SU-DHL-6 (cell line): ENCODE results near the gene IFNA10.
"Not testable (repeated sequence)": the region's sequence is repeated elsewhere in the genome, so short reads cannot be mapped to it uniquely, and the experiment has no call there.

Source experiments
- H2AFZ ChIP-seq: fragments of 200-600 bp; sonication (generic); 2 replicates; pipeline ENCODE4 v1.6.1; 2014; ENCODE audit warnings: low read depth, mild to moderate bottlenecking, moderate library complexity, mixed read lengths, antibody characterized with exemption, low read length; ENCODE audit not compliant: severe bottlenecking
- H3F3A ChIP-seq: fragments of 200-600 bp; shearing (Covaris generic); 2 replicates; pipeline ENCODE4 v1.6.0; 2016; ENCODE audit warnings: antibody characterized with exemption, mild to moderate bottlenecking; ENCODE audit not compliant: insufficient read depth
- H3K27ac ChIP-seq: fragments of 200-600 bp; sonication (generic); 2 replicates; pipeline ENCODE4 v1.5.1; 2016; ENCODE audit warnings: low read depth, mild to moderate bottlenecking, low read length, moderate library complexity, mixed read lengths
- H3K27me3 ChIP-seq: fragments of 200-600 bp; sonication (generic), shearing (Covaris generic); 2 replicates; pipeline ENCODE4 v1.6.0; 2014; ENCODE audit warnings: mild to moderate bottlenecking, low read length
- H3K36me3 ChIP-seq: fragments of 200-600 bp; sonication (generic); 2 replicates; pipeline ENCODE4 v1.6.1; 2014; ENCODE audit warnings: mild to moderate bottlenecking, low read length, mixed read lengths
- H3K4me2 ChIP-seq: fragments of 300-600, 200-600 bp; shearing (Covaris generic), sonication (generic); 2 replicates; pipeline ENCODE4 v1.6.0; 2014; ENCODE audit warnings: low read length, low read depth, mild to moderate bottlenecking; ENCODE audit not compliant: poor library complexity, severe bottlenecking
- H3K4me3 ChIP-seq: fragments of 200-600 bp; sonication (generic); 2 replicates; pipeline ENCODE4 v1.5.1; 2014; ENCODE audit warnings: antibody characterized with exemption, low read length, mild to moderate bottlenecking, mixed read lengths; ENCODE audit not compliant: insufficient read depth, poor library complexity, severe bottlenecking
- H3K79me2 ChIP-seq: fragments of 200-600 bp; sonication (generic); 2 replicates; pipeline ENCODE4 v1.6.1; 2014; ENCODE audit warnings: mild to moderate bottlenecking, low read length, moderate library complexity; ENCODE audit not compliant: insufficient read depth
- H3K9ac ChIP-seq: fragments of 200-600 bp; sonication (generic); 2 replicates; pipeline ENCODE4 v1.7.0; 2014; ENCODE audit warnings: mild to moderate bottlenecking, low read length
- H3K9me2 ChIP-seq: fragments of 200-600 bp; sonication (generic); replicated peaks from 2 replicates; pipeline ENCODE4 v1.6.1; 2014; ENCODE audit warnings: low read length; ENCODE audit not compliant: insufficient read depth
- H3K9me3 ChIP-seq: fragments of 200-600 bp; sonication (generic); 2 replicates; pipeline ENCODE4 v1.6.1; 2014; ENCODE audit warnings: low read length, mixed read lengths; ENCODE audit not compliant: insufficient read depth
- H4K20me1 ChIP-seq: fragments of 200-600 bp; sonication (generic); 2 replicates; pipeline ENCODE4 v1.6.1; 2014; ENCODE audit warnings: low read depth, mild to moderate bottlenecking, antibody characterized with exemption, low read length, moderate library complexity, mixed read lengths
- EZH2phosphoT487 ChIP-seq: fragments of 200-600 bp; sonication (generic), shearing (Covaris generic); conservative IDR thresholded peaks from 2 replicates; pipeline ENCODE4 v1.6.1; 2018; ENCODE audit warnings: mild to moderate bottlenecking, antibody characterized with exemption, low read length, moderate library complexity, mixed read lengths
- TF ChIP-seq, protein P1 (sequence below): fragments of 200-600 bp; sonication (generic); IDR thresholded peaks from one replicate; pipeline ENCODE4 v1.5.1; 2017; ENCODE audit warnings: antibody characterized with exemption, mild to moderate bottlenecking, low read length, moderate library complexity; ENCODE audit not compliant: insufficient read depth, poor library complexity, severe bottlenecking

IFNA10 gene

DNA sequence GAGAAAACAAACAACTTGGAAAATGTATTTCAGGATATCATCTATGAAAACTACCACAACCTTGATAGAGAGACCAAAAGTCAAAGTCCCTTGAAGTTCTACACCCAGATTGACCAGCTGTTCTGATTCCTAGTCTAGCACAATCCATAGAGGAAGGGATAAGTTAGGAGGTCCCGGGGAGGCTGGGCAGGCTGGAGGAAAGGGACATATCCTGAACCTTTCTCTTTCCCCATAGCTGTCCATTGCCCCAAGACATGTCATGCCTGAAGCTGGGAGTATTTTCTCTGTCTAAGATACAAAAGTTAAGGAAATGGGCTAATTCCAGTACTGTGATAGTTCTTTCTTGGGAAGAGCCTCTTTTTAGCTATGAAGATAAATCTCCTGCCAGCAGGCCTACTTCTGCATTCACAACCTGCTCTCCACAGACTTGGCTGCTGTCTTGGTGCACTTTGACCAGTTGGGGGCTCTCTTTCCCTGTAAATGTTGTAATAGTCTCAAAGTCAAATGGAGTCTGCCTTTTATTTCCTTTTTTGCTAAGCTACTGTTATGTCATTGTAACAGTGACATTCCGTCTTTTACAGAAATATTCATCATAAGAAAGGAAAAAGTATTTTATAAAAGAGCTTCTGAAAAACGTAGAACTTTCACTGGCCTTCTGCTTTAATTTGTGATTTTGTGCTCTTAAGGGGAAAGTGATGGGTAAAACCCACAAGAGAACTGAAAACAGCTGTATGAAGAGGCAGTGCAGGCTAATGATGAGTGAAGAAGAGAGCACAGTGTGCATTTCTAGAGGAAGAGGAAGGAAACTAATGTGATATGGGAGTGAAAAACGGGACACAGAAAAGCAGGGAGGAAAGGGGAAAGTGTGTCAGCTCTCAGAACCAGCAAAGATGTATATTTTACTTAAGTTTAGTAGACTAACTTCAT, 23.9 kb downstream of the IFNA10 start:
- H3K9me3 ChIP-seq, H3K27me3 ChIP-seq, H3K9me2 ChIP-seq, H3K4me3 ChIP-seq, H3K4me2 ChIP-seq, H3F3A ChIP-seq, H3K9ac ChIP-seq, H3K79me2 ChIP-seq, H3K27ac ChIP-seq, H3K36me3 ChIP-seq, H2AFZ ChIP-seq, H4K20me1 ChIP-seq: not testable (repeated sequence)
- TF ChIP-seq, protein P1, sequence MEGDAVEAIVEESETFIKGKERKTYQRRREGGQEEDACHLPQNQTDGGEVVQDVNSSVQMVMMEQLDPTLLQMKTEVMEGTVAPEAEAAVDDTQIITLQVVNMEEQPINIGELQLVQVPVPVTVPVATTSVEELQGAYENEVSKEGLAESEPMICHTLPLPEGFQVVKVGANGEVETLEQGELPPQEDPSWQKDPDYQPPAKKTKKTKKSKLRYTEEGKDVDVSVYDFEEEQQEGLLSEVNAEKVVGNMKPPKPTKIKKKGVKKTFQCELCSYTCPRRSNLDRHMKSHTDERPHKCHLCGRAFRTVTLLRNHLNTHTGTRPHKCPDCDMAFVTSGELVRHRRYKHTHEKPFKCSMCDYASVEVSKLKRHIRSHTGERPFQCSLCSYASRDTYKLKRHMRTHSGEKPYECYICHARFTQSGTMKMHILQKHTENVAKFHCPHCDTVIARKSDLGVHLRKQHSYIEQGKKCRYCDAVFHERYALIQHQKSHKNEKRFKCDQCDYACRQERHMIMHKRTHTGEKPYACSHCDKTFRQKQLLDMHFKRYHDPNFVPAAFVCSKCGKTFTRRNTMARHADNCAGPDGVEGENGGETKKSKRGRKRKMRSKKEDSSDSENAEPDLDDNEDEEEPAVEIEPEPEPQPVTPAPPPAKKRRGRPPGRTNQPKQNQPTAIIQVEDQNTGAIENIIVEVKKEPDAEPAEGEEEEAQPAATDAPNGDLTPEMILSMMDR, result peak; percentile 80

DNA sequence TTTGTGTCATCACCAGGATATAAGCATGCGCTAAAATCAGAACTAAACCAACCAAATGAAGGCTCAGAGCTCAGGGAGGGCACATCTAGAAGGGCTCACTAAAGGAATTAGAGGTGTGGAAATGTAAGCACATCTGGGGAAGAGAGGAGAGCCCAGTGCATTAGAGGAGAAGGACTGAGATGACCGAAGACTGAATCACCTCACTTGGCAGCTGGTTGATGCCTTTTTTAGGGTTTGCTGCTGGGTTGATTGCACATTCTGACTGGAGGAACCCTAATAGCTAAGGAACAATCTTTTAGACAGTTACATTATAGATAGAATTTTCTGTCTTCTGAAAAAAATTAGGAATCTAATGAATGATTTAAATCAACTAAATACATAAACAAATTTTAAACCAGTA, 32.3 kb downstream of the IFNA10 start:
- H4K20me1 ChIP-seq, result no peaks in the 10 kb centered on the region
- no peaks in the 10 kb centered on the region for H3K79me2 ChIP-seq
- no peak overlapping the region for H3K4me3 ChIP-seq
- no peak for TF ChIP-seq EZH2phosphoT487
- H3K27ac ChIP-seq, result no peak overlapping the region
- H3F3A ChIP-seq, result no peaks in the 10 kb centered on the region
- H3K9ac ChIP-seq, result no peak overlapping the region
- no peaks in the 10 kb centered on the region for H3K9me2 ChIP-seq
- no peaks in the 10 kb centered on the region for H3K9me3 ChIP-seq
- H3K4me2 ChIP-seq, result no peak overlapping the region
- no peaks in the 10 kb centered on the region for H3K36me3 ChIP-seq
- H2AFZ ChIP-seq, result no peak overlapping the region
- no peaks in the 10 kb centered on the region for H3K27me3 ChIP-seq

DNA sequence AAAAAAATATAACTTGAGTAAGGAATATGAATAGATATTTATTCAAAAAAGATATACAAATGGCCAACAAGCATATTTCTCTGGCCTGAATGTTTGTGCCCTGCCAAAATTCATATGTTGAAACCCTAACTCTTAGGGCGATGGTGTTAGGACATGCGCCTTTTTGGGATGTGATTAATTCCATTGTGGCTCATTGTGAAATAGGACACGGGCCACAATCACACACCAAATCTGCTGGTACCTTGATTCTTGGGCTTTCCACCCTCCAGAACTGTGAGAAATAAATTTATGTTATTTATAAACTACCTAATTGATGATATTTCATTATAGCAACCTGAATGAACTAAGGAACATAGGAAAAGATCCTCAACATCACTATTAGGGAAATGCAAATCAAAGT, 34.8 kb downstream of the IFNA10 start:
- no peaks in the 10 kb centered on the region for H3K9me3 ChIP-seq
- TF ChIP-seq, protein P1, result no peak
- no peak for TF ChIP-seq EZH2phosphoT487
- no peak overlapping the region for H3K9ac ChIP-seq
- no peaks in the 10 kb centered on the region for H3F3A ChIP-seq
- no peak overlapping the region for H3K4me3 ChIP-seq
- H2AFZ ChIP-seq, result no peak overlapping the region
- no peaks in the 10 kb centered on the region for H3K27me3 ChIP-seq
- no peak overlapping the region for H3K4me2 ChIP-seq
- H3K27ac ChIP-seq, result no peak overlapping the region
- no peaks in the 10 kb centered on the region for H3K79me2 ChIP-seq
- no peaks in the 10 kb centered on the region for H4K20me1 ChIP-seq
- H3K9me2 ChIP-seq, result no peaks in the 10 kb centered on the region
- H3K36me3 ChIP-seq, result no peaks in the 10 kb centered on the region

DNA sequence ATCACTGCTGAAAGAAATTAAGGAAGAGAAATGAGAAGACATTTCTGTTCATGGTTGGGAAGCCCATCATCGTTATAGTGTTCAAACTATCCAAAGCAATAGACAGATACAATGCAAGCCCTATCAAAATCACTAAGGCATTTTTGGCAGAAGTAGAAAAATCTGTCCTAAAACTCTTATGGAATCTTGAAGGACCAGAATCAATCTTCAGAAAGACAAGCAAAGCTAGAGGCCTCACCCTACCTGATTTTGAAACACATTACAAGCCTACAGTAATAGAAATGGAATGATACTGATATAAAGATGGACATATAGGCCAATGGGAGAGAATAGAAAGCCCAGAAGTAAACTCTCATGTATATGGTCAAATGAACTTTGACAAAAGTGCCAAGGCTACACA, 35.6 kb downstream of the IFNA10 start:
- Histone ChIP-seq H3K27ac (no peak overlapping the region), H3K27me3 (no peaks in the 10 kb centered on the region), H3K4me3 (no peak overlapping the region), H3K9me2 (no peaks in the 10 kb centered on the region), H2AFZ (no peak overlapping the region), H3K36me3 (no peaks in the 10 kb centered on the region), H3F3A (no peaks in the 10 kb centered on the region), H3K9ac (no peak overlapping the region), H4K20me1 (no peaks in the 10 kb centered on the region), H3K4me2 (no peak overlapping the region), H3K9me3 (no peaks in the 10 kb centered on the region), H3K79me2 (no peaks in the 10 kb centered on the region)
- TF ChIP-seq EZH2phosphoT487, result no peak
- TF ChIP-seq, protein P1, result no peak

DNA sequence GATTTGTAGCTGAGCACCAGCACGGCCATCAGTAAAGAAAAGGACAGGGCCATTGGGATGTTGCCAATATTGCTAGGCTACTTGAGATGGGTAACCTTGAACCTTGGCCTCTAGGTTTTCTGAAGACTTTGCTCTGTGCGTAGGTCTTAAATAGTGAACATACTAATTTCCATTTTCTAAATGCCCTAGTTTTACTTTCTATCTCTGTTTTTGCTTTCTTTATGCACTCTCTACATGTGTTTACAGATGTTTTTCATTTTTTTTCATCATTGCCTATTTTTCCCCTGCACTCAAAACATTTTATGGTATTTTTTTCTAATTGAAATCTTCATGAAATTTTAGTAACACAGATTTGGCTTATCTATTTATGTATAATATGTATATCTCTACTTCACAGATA, 40.4 kb downstream of the IFNA10 start, which contains the start of gene IFNA21:
IFNA21 (minus strand) TSS at position 101 of the 400 bp plus-strand sequence; CDS start at position 53, 48 bp downstream.
- not testable (repeated sequence) for H3K79me2 ChIP-seq, H3K9me3 ChIP-seq, H3F3A ChIP-seq, H2AFZ ChIP-seq, H3K9ac ChIP-seq, H4K20me1 ChIP-seq, H3K36me3 ChIP-seq, H3K9me2 ChIP-seq, H3K4me3 ChIP-seq, H3K4me2 ChIP-seq, H3K27ac ChIP-seq, H3K27me3 ChIP-seq
